Germinal center (tissue), 1 donor: ENCODE measurements around the gene NANP.
"Not testable (repeated sequence)": the region's sequence is repeated elsewhere in the genome, so short reads cannot be mapped to it uniquely, and the experiment has no call there.

Experiments
- DNase-seq: peaks from one replicate; pipeline ENCODE4 v3.0.0; 2012; ENCODE audit warnings: mixed read lengths, low spot score

The NANP gene, protein sequence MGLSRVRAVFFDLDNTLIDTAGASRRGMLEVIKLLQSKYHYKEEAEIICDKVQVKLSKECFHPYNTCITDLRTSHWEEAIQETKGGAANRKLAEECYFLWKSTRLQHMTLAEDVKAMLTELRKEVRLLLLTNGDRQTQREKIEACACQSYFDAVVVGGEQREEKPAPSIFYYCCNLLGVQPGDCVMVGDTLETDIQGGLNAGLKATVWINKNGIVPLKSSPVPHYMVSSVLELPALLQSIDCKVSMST

DNA sequence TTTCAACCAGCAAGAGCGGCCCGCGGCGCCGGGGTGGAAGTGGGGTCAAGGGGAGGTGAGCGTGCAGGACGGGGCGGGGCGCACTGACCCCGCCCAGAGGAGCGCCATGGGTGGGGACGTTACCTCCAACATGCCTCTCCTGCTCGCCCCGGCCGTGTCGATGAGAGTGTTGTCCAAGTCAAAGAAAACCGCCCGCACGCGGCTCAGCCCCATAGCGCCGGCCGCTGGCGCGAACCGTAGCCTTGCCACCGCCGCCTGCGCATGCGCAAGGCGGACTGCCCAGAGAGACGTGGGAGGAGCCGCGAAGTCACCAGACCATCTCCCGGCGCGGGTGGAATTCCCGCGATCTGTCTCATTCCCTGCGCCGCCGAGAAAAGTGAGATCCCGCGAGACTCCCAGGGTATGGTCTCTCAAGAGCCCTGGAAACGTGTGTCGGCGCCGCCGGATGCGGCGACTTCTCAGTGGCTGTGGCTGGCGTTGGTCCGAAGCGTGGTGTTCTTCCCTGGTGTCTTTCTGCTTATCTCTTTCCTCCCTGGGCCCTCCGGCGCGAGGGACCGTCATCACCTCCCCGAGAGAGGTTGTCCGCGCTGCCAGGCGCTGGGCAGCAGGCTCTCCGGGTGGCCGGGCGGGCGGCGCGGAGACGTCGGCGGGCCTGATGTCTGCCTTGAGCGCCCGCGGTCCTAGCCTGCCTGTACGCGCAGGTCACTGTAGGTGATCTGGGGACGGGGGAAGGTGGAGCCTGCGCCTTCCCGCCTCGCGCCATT is at the start of gene NANP:
Gene NANP, minus strand, starts transcription at position 279 of the 764 bp plus-strand sequence. Its CDS starts 66 bp downstream, at position 213.
- DNase-seq, result peak; percentile 90

DNA sequence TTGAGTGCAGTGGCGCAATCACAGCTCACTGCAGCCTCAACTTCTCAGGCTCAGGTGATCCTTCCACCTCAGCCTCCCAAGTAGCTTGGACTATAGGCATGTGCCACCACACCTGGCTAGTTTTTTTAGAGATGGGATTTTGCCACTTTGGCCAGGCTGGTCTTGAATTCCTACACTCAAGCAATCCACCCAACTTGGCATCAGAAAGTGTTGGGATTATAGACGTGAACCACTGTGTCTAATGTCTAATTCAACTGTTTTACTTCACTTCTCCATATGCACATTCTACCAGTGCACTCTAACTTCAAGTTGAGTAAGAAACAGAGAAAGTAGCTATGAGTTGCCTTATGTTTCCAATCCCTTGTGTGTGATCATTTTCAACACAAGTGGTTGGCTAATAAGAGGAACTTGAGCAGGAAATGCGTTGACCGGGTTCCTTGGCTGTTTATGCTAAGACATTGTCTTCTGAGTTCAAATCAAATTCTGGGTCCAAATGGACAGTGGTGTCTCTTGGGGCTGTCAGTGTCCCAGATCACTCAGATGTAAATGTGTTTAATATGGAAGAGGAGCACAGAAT is 48.9 kb upstream of the NANP start:
- no peak for DNase-seq

GRCh38 chr20:25669826-25670422 is 46.1 kb upstream of the NANP start:
- DNase-seq, result no peak

DNA sequence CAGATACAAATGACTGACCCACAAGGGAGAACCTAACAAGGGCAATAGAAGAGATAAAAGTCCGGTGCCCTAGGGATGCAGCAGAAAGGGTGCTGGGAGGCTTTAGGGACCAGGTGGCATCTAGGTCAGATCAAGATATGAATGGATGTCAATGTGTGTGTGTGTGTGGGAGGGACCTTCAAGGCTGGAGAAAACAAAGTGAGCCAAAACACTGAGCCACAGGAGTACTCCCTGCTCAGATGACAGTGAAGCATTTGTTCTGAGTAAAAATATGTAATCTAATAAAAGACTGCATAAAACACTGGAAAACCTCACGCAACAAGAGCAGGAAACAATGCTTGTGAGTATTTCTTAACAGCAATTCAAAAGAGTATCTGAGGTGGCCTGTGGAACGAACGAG is 44.6 kb upstream of the NANP start:
- no peak for DNase-seq

- no peak for DNase-seq
Observed at GRCh38 chr20:25659999-25660398, 36.2 kb upstream of the NANP start.

GRCh38 chr20:25654487-25654886 is 30.7 kb upstream of the NANP start:
- no peak for DNase-seq

- not testable (repeated sequence) for DNase-seq
Observed at GRCh38 chr20:25652866-25653265, 29.1 kb upstream of the NANP start.

- no peak for DNase-seq
Observed at GRCh38 chr20:25644814-25645213, 21.0 kb upstream of the NANP start.

DNA sequence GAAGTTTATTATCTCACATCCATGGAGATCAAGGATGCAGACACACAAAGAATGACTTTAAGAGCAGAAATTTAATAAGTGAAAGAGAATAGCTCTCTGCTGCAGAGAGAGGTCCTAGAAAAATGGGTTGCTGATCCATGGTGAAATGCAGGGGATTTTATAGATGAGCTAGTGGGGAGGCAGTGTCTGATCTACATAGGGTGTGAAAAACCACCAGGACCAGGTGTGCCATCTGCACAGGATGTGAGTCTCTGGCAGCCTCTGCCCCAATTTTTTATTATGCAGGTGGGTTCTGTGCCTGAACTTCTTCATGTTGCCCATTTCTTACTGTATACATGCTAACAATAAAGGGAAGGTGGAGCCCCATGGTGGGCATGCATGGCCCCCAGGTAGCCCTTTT is 19.9 kb upstream of the NANP start:
- no peak for DNase-seq

GRCh38 chr20:25637247-25637646 is 13.4 kb upstream of the NANP start:
- no peak for DNase-seq

GRCh38 chr20:25632940-25633790 is 9.4 kb upstream of the NANP start:
- no peak for DNase-seq

GRCh38 chr20:25630615-25631014 is 6.8 kb upstream of the NANP start:
- not testable (repeated sequence) for DNase-seq

DNA sequence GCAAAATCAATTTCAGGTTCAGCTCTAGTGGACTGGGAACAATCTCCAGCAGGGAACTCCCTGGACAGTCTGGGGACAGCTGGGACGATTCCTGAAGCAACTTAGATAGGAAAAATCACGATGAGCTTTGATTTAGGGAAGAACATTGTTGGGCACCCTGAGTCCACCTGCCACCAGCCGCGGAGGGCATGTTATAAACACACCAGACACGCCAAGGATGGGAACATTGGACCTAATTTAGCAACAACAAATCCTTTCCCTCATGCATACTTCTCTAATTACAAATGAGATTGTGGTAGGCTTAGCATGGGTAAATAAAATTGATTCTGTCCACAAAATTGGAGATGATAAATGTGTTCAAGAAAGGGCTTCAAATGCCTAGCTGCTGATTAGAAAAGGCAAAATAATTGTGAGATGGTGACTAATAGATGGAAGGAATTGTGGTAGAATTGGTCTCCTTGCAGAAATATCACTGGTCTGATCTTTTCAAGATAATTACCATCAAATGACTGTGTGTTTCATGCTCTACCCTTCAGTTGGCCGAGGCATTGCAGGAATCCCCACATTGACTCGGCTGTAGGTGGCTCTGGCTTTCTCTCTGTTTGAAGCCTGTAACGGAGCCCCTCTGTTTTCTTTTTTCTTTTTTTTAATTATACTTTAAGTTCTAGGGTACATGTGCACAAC is 6.1 kb upstream of the NANP start:
- no peak for DNase-seq

GRCh38 chr20:25626779-25627178 is 3.0 kb upstream of the NANP start:
- DNase-seq, result no peak

DNA sequence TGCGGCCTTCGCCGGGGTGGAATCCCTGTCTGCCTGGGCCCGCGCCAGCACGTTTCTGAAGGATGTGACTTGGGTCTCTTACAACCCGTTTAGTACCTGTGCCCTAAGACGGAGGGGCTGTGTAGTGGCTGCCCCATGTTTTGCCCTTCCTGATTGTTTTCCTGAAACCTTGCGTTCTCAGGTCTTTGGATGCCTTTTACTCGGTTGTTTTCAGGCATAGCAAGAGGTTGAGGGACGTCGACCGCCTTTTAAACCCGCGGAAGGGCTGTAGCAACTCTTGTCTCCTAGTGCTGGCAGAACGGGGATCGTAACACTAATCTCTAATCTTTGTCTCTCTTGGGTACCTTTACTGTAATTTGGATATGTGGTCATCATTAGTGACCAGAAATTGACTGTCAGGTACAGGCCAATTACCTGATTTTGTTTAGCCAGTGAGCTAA is 706 bp upstream of the NANP start:
- DNase-seq, result no peak

GRCh38 chr20:25623225-25623735 is 534 bp downstream of the NANP start:
- peak; percentile 19 for DNase-seq

DNA sequence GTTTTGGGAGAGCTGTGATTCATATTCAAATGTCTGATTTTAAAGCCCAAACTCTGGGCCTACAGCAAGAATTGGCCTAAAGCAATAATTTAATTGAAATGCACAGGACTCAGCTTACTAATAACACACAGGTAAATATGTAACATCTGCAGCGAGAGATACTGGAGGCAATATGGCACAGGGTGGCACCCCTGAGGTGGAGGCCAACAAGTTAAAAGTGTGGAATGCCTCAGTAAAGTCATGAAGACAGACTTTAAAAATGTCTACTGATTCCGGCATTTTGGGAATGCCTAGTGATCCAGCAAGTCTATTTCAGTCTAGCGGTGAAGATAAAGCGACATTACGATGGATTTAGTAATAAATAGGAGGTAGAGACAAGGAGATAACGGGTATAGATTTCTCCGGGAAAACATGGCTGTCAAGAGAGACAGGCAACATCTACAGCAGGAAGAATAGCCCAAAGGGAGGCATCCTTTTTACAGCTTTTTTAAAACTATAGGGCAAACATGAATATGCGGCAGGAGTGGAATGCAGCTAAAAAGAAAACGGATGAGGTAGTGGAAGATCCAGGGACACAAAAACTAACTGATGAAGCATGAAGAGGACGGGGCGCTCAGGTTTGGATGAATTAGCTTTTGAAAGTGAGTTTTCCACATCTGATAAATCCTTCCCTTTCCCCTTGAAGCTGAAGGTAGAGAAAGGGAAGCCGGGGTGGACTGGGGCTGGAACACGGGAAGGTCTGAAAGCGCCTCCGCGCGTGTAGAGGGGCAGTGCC is 1.2 kb downstream of the NANP start:
- no peak for DNase-seq

GRCh38 chr20:25622049-25622448 is 1.8 kb downstream of the NANP start:
- DNase-seq, result no peak

GRCh38 chr20:25619514-25619913 is 4.3 kb downstream of the NANP start:
- no peak for DNase-seq

GRCh38 chr20:25608774-25609173 is 15.0 kb downstream of the NANP start:
- no peak for DNase-seq
